GM10847 (cell line): ENCODE data around the gene GAS2L2.

Source experiments
- POLR2A ChIP-seq: IDR thresholded peaks from 2 replicates; pipeline ENCODE4 v1.6.1; 2011; ENCODE audit not compliant: insufficient read length; ENCODE audit errors: extremely low read depth

The GAS2L2 gene

GRCh38 chr17:35780950-35781349, 27.9 kb upstream of the GAS2L2 start:
- TF ChIP-seq POLR2A: no peak

- TF ChIP-seq POLR2A: no peak
Observed at GRCh38 chr17:35778641-35779196, 25.7 kb upstream of the GAS2L2 start.

- no peak for TF ChIP-seq POLR2A
Observed at GRCh38 chr17:35775583-35775982, 22.5 kb upstream of the GAS2L2 start.

- TF ChIP-seq POLR2A: no peak
Observed at GRCh38 chr17:35775039-35775438, 22.0 kb upstream of the GAS2L2 start.

- no peak for TF ChIP-seq POLR2A
Observed at GRCh38 chr17:35774499-35774898, 21.5 kb upstream of the GAS2L2 start.

GRCh38 chr17:35773679-35774425, 20.8 kb upstream of the GAS2L2 start:
- TF ChIP-seq POLR2A: no peak

GRCh38 chr17:35773129-35773528, 20.1 kb upstream of the GAS2L2 start:
- TF ChIP-seq POLR2A: no peak

GRCh38 chr17:35769895-35770486, 17.0 kb upstream of the GAS2L2 start:
- no peak for TF ChIP-seq POLR2A

GRCh38 chr17:35768797-35769196, 15.8 kb upstream of the GAS2L2 start:
- TF ChIP-seq POLR2A: no peak

GRCh38 chr17:35766903-35767510, 14.0 kb upstream of the GAS2L2 start:
- TF ChIP-seq POLR2A: no peak

- TF ChIP-seq POLR2A: no peak
Observed at GRCh38 chr17:35766489-35766877, 13.4 kb upstream of the GAS2L2 start.

GRCh38 chr17:35765756-35766488, 12.9 kb upstream of the GAS2L2 start:
- TF ChIP-seq POLR2A: no peak

- no peak for TF ChIP-seq POLR2A
Observed at GRCh38 chr17:35765086-35765710, 12.2 kb upstream of the GAS2L2 start.

GRCh38 chr17:35764123-35764991, 11.3 kb upstream of the GAS2L2 start:
- no peak for TF ChIP-seq POLR2A
